HEK293 (cell line): Measurements from ENCODE around the gene DNM1.

ENCODE experiments used
- TF ChIP-seq, protein P1 (sequence below): fragments of 450-650 bp; formaldehyde crosslinking; IDR thresholded peaks from 2 replicates; pipeline ENCODE4 v1.5.1; 2016; ENCODE audit warnings: missing biosample characterization, missing genetic modification characterization
- TF ChIP-seq, protein P2 (sequence below): fragments of 450-650 bp; formaldehyde crosslinking; IDR thresholded peaks from 2 replicates; pipeline ENCODE4 v1.5.1; 2016; ENCODE audit warnings: missing biosample characterization, missing genetic modification characterization, low read depth
- TF ChIP-seq, protein P3 (sequence below): fragments of 450-650 bp; formaldehyde crosslinking; IDR thresholded peaks from 2 replicates; pipeline ENCODE4 v1.5.1; 2016; ENCODE audit warnings: missing biosample characterization, missing genetic modification characterization

DNA sequence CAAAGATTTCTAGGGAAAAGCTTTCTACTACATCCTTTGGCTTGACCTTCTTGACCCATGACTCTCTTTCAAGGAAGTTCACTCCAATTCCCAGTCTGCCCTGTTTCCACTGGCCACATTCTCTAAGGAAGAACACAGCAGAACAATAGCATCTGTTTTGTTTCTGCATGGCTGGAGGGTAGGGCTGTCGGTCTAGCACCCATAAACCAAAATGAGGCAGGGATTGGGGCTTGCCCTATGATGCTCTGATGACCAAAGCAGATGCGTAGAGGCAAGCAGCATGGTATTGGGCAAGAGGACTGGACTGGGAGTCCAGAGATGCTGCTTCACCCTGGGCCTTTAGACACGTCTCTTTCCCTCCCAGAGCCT lies 48.5 kb downstream of the DNM1 start:
- TF ChIP-seq, protein P1, sequence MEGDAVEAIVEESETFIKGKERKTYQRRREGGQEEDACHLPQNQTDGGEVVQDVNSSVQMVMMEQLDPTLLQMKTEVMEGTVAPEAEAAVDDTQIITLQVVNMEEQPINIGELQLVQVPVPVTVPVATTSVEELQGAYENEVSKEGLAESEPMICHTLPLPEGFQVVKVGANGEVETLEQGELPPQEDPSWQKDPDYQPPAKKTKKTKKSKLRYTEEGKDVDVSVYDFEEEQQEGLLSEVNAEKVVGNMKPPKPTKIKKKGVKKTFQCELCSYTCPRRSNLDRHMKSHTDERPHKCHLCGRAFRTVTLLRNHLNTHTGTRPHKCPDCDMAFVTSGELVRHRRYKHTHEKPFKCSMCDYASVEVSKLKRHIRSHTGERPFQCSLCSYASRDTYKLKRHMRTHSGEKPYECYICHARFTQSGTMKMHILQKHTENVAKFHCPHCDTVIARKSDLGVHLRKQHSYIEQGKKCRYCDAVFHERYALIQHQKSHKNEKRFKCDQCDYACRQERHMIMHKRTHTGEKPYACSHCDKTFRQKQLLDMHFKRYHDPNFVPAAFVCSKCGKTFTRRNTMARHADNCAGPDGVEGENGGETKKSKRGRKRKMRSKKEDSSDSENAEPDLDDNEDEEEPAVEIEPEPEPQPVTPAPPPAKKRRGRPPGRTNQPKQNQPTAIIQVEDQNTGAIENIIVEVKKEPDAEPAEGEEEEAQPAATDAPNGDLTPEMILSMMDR (tag by site-specific recombination) = no peak
- TF ChIP-seq, protein P2, sequence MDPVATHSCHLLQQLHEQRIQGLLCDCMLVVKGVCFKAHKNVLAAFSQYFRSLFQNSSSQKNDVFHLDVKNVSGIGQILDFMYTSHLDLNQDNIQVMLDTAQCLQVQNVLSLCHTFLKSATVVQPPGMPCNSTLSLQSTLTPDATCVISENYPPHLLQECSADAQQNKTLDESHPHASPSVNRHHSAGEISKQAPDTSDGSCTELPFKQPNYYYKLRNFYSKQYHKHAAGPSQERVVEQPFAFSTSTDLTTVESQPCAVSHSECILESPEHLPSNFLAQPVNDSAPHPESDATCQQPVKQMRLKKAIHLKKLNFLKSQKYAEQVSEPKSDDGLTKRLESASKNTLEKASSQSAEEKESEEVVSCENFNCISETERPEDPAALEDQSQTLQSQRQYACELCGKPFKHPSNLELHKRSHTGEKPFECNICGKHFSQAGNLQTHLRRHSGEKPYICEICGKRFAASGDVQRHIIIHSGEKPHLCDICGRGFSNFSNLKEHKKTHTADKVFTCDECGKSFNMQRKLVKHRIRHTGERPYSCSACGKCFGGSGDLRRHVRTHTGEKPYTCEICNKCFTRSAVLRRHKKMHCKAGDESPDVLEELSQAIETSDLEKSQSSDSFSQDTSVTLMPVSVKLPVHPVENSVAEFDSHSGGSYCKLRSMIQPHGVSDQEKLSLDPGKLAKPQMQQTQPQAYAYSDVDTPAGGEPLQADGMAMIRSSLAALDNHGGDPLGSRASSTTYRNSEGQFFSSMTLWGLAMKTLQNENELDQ (tag by site-specific recombination) = no peak
- TF ChIP-seq, protein P3, sequence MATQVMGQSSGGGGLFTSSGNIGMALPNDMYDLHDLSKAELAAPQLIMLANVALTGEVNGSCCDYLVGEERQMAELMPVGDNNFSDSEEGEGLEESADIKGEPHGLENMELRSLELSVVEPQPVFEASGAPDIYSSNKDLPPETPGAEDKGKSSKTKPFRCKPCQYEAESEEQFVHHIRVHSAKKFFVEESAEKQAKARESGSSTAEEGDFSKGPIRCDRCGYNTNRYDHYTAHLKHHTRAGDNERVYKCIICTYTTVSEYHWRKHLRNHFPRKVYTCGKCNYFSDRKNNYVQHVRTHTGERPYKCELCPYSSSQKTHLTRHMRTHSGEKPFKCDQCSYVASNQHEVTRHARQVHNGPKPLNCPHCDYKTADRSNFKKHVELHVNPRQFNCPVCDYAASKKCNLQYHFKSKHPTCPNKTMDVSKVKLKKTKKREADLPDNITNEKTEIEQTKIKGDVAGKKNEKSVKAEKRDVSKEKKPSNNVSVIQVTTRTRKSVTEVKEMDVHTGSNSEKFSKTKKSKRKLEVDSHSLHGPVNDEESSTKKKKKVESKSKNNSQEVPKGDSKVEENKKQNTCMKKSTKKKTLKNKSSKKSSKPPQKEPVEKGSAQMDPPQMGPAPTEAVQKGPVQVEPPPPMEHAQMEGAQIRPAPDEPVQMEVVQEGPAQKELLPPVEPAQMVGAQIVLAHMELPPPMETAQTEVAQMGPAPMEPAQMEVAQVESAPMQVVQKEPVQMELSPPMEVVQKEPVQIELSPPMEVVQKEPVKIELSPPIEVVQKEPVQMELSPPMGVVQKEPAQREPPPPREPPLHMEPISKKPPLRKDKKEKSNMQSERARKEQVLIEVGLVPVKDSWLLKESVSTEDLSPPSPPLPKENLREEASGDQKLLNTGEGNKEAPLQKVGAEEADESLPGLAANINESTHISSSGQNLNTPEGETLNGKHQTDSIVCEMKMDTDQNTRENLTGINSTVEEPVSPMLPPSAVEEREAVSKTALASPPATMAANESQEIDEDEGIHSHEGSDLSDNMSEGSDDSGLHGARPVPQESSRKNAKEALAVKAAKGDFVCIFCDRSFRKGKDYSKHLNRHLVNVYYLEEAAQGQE (tag by site-specific recombination) = no peak
